T-helper 2 cell treated with Interferon-gamma antibody and Interleukin-4, amounts not matched to agents 100 ng/mL and 5 ng/mL, for 36 hours (primary cell): ENCODE measurements around the gene RNF10. TPM values are rescaled to one million over a fixed set of nuclear protein-coding genes. Genes with fewer than 3 reads are reported as not detected.
"Not testable (repeated sequence)": the region's sequence is repeated elsewhere in the genome, so short reads cannot be mapped to it uniquely, and the experiment has no call there.

Source experiments
- intact Hi-C: fragments of 100-400 bp; cut with micrococcal nuclease; formaldehyde crosslinking; loops from one replicate; pipeline ENCODE4 v1.15.1; 2023
- total RNA-seq: library from RNA; stranded (reverse); gene quantifications from 2 replicates; pipeline ENCODE4 v1.2.3, GENCODE V29; 2022

Gene RNF10
- 173 and 183 TPM in 2 replicates for total RNA-seq

GRCh38 chr12:120534203-120534702 lies at the start of gene RNF10:
Gene RNF10 (plus strand): TSS chr12:120534356. CDS start chr12:120534812, 456 bp downstream.
- intact Hi-C loops, result no loop called here

GRCh38 chr12:120485961-120486881 lies 47.9 kb upstream of the RNF10 start:
- intact Hi-C loops, result no loop called here

- intact Hi-C loops, result not testable (repeated sequence)
These were observed 46.6 kb upstream of the RNF10 start for GRCh38 chr12:120487552-120487951.

- intact Hi-C loops, result no loop called here
These were observed 46.0 kb upstream of the RNF10 start for GRCh38 chr12:120488057-120488640.

- intact Hi-C loops, result no loop called here
These were observed 45.1 kb upstream of the RNF10 start for GRCh38 chr12:120489018-120489417.

GRCh38 chr12:120490325-120490724 lies 43.8 kb upstream of the RNF10 start:
- intact Hi-C loops, result no loop called here

- intact Hi-C loops, result no loop called here
These were observed 43.2 kb upstream of the RNF10 start for GRCh38 chr12:120490833-120491512.

- intact Hi-C loops, result loop anchor here (1.0 kb wide), 1 partner anchor 26 kb away; the partner anchor contains the start of gene SRSF9
These were observed 38.9 kb upstream of the RNF10 start for GRCh38 chr12:120495186-120495730.

- intact Hi-C loops, result loop anchor here (1.0 to 2.0 kb wide), 4 partner anchors 27 to 171 kb away; partner anchors contain the start of genes COQ5, COX6A1 and SRSF9
These were observed 38.3 kb upstream of the RNF10 start, which contains the start of gene DYNLL1 for GRCh38 chr12:120495731-120496412. Gene DYNLL1 (plus strand): TSS chr12:120496113. CDS start chr12:120496422, 309 bp downstream.

- intact Hi-C loops, result loop anchor here (2.0 kb wide), 3 partner anchors 32 to 172 kb away; partner anchors contain the start of genes COQ5 and COX6A1
These were observed 37.5 kb upstream of the RNF10 start for GRCh38 chr12:120496413-120497340.

GRCh38 chr12:120497524-120498150 lies 36.5 kb upstream of the RNF10 start:
- intact Hi-C loops, result loop anchor here (2.0 kb wide), 3 partner anchors 31 to 173 kb away; partner anchors contain the start of genes COQ5 and COX6A1

- intact Hi-C loops, result no loop called here
These were observed 35.2 kb upstream of the RNF10 start for GRCh38 chr12:120498870-120499515.

- intact Hi-C loops, result no loop called here
These were observed 33.6 kb upstream of the RNF10 start for GRCh38 chr12:120500581-120500980.

- intact Hi-C loops, result no loop called here
These were observed 29.6 kb upstream of the RNF10 start for GRCh38 chr12:120504587-120504986.

- intact Hi-C loops, result no loop called here
These were observed 25.6 kb upstream of the RNF10 start for GRCh38 chr12:120508537-120508936.

GRCh38 chr12:120514002-120514401 lies 20.2 kb upstream of the RNF10 start:
- intact Hi-C loops, result no loop called here

- intact Hi-C loops, result no loop called here
These were observed 18.7 kb upstream of the RNF10 start for GRCh38 chr12:120515496-120515895.

- intact Hi-C loops, result not testable (repeated sequence)
These were observed 14.8 kb upstream of the RNF10 start for GRCh38 chr12:120519324-120519723.
